Stimulated activated CD4-positive, alpha-beta T cell treated with anti-CD3 and anti-CD28 coated beads, Interleukin-12 subunit alpha, Interleukin-12 subunit beta, amount 100 ng/mL, for 48 hours (primary cell): ENCODE results near the gene TBX21.
"Not testable (repeated sequence)": the region's sequence is repeated elsewhere in the genome, so short reads cannot be mapped to it uniquely, and the experiment has no call there.

Experiments
- DNase-seq, 3 donors: peaks; one replicate each; pipeline ENCODE4 v3.0.0-alpha.2; 2020; ENCODE audit warnings: low read depth in 2 of 3, low spot score in 1 of 3

TBX21 gene

DNA sequence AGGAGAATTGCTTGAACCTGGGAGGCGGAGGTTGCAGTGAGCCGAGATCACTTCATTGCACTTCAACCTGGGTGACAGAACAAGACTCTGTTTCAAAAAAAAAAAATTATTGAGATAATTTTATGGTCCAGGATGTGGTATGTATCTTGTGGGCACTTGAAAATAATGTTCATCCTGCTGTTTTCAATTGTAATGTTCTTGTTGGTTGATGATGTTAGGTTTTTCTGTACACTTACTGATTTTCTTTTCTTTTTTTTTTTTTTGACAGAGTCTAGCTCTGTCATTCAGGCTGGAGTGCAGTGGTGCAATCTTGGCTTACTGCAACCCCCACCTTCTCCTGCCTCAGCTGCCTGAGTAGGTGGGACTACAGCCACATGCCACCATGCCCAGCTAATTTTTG, 29.7 kb downstream of the TBX21 start:
- no peak for DNase-seq

- DNase-seq = no peak
These were observed 31.0 kb downstream of the TBX21 start for GRCh38 chr17:47763913-47764582.

- not testable (repeated sequence) for DNase-seq
These were observed 40.6 kb downstream of the TBX21 start for GRCh38 chr17:47773649-47774048.

DNA sequence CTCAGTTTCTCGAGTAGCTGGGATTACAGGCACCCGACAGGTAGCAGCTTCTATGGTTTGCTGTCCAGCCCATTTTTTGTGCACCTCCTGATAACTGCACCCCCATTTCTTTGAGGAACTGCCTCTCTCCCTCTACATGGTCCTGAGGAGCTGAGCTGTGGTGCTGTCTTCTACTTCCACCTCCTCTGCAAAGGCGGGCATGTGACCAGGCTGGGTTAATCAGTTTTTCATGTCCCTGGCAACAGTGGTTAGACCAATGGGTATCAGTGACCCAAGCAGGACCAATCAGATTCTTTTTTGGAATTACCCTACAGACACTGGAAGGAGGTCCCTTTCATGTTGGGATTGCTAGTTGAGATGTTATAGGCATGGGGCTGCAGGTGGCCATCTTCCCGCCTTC, 41.3 kb downstream of the TBX21 start:
- no peak for DNase-seq

- no peak for DNase-seq
These were observed 42.0 kb downstream of the TBX21 start for GRCh38 chr17:47774987-47775580.

DNA sequence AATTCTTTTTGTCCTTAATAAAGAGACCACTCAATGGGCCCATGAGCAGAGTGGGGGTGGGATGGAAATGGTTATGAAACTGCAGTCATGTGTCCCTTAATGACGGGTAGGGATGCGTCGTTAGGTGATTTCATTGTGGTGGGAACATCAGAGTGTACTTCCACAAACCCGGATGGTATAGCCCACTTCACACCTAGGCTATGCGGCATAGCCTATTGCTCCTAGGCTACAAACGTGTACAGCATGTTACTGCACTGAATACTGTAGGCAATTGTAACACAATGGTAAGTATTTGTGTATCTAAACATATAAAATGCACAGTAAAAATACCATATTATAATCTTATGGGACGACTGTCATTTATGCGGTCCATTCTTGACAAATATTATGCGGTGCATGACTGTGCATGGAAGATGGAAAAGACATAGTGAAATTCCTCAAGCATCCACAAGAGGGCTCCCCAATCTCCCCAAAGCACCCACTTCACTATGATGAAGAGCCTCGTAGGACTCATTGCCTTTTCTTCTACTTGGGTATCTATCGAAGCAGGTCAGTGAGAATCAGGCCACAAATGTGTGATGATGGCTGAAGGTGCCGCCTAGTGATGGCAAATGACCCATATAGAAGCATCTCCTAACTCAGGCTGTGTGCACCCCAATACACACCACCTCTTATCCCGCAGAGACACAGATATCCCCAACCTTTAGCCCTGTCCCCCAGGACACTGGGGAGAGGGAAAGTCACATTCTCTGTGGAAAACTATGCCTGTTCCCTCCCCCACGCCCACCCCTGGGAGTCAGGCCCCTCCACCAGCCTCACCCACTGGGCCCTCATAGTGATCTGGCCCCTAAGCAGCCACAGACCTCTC, 43.5 kb downstream of the TBX21 start:
- peak in 2 of 3 donors; percentile 15 to 54 for DNase-seq

- DNase-seq = no peak
These were observed 45.2 kb downstream of the TBX21 start for GRCh38 chr17:47778184-47778635.

DNA sequence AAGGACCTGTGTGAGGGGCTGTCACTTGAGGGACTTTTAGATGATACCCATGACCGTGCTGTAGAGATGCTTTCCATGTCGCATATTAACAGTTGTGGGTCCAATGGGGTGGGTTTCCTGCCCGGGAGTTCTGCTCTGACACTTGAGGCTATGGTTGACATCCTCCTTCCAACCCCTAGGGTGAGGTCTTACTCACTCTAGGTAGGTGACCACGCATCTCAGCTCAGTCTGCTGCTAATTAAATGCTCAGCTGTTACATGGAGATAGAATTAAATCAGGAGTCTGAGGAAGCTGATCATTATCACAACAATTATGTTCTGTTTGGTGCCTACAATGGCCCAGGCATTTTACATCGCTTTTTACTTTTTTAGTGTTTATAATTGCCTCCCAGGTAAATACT, 48.4 kb downstream of the TBX21 start:
- DNase-seq = no peak

- no peak for DNase-seq
These were observed 52.6 kb downstream of the TBX21 start for GRCh38 chr17:47785538-47786123.

DNA sequence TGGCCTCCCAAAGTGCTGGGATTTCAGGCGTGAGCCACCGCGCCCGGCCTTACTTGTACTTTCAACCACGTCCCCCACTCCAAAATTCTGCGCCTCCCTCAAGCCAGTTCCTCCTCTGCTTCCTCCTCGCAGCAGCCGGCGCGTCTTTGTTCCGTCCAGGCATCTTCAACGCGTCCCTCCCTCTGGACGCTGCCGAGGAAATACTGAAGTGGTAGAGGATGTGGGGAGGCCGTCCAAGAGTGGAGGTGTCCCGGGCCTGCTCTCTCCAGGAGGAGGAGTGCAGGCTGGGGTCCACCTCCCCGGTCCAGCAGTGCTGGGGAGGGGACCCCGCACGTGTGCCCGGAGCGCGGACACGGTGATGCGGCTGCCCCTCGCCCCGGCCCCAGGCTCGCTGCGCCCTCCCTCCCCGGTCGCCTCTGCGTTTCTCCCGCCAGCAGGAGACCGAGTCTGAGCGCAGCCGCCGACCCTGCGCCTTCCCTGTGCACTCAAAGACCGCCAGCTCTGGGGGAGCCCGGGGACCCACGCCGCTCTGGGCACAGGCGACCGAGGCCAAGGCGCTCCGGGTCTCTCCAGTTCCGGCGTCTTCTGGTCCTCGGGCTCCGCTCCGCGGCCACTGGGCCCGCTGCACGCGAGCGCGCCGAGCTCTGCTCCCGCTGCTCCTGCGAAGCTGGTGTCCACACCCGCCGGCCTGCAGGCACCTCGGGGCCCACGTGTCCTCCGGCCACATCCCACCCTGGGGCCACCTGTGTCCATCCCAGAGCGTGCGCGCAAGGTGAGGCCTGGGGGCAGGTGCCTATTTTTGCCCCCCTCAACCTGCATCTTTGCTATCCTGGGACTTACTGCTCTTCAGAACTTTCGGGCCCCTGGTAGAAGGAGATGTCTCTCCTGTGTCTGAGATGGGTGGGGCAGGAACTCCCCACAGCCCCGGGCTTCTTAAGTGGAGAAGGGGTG, 56.9 kb downstream of the TBX21 start:
- DNase-seq = peak; percentile 21 to 65 (median 35)

DNA sequence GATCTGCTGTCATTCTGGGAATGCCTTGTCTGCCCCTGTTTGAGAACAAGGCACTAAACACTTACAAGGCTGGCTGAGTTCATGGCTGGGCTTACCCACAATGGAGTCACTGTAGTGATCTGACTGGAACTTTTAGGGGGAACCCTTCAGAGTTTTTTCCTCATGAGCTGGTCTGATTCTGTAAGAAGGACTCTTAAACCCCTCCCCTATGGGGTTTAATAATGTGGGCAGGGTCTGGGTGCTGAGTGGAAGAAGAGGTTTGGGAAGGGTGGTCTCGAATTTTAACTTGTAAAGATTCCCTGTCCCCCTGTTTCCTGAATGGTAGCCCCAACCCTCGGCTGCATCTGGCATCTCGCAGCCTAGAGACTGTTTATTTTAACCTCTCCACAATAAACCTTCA, 58.0 kb downstream of the TBX21 start:
- no peak for DNase-seq

- DNase-seq = no peak
These were observed 59.4 kb downstream of the TBX21 start for GRCh38 chr17:47792457-47792856.

DNA sequence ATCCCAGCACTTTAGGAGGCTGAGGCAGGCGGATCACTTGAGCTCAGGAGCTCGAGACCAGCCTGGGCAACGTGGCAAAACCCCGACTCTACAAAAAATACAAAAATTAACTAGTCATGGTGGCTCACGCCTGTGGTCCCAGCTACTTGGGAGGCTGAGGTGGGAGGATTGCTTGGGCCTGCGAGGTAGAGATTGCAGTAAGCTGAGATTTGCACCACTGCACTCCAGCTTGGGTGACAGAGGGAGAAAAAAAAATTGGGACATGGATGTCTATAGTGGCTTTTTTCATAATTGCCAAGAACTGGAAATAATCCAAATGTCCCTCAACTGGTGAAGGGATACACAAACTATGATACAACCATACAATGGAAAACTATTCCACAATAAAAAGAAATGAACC, 59.9 kb downstream of the TBX21 start:
- DNase-seq = no peak
